ENCODE results near the gene GIGYF2.
A peak's percentile ranks its signal among the peaks of the same experiment; 100 is the strongest.

The GIGYF2 gene

GRCh38 chr2:232815569-232815968, 118.4 kb downstream of the GIGYF2 start:
- H3K27ac ChIP-seq (replicated peaks), result no peak overlapping the region
- H3K27me3 ChIP-seq (ENCODE audit: insufficient read depth, poor library complexity, severe bottlenecking), result no peaks in the 10 kb centered on the region
- H3K4me3 ChIP-seq (replicated peaks; ENCODE audit: insufficient read depth, low read length), result no peak overlapping the region
- DNase-seq (ENCODE audit: low read depth in 1 of 2, low spot score in 1 of 2), result no peak
- no peak for TF ChIP-seq SPI1 (IDR thresholded peaks at IDR 0.05; ENCODE audit: borderline replicate concordance, low read depth)
- TF ChIP-seq CTCF (IDR thresholded peaks at IDR 0.05; ENCODE audit: insufficient read depth, low read length), result no peak
- TF ChIP-seq GABPA (IDR thresholded peaks at IDR 0.05; ENCODE audit: low read depth), result no peak
- TF ChIP-seq, protein P1, sequence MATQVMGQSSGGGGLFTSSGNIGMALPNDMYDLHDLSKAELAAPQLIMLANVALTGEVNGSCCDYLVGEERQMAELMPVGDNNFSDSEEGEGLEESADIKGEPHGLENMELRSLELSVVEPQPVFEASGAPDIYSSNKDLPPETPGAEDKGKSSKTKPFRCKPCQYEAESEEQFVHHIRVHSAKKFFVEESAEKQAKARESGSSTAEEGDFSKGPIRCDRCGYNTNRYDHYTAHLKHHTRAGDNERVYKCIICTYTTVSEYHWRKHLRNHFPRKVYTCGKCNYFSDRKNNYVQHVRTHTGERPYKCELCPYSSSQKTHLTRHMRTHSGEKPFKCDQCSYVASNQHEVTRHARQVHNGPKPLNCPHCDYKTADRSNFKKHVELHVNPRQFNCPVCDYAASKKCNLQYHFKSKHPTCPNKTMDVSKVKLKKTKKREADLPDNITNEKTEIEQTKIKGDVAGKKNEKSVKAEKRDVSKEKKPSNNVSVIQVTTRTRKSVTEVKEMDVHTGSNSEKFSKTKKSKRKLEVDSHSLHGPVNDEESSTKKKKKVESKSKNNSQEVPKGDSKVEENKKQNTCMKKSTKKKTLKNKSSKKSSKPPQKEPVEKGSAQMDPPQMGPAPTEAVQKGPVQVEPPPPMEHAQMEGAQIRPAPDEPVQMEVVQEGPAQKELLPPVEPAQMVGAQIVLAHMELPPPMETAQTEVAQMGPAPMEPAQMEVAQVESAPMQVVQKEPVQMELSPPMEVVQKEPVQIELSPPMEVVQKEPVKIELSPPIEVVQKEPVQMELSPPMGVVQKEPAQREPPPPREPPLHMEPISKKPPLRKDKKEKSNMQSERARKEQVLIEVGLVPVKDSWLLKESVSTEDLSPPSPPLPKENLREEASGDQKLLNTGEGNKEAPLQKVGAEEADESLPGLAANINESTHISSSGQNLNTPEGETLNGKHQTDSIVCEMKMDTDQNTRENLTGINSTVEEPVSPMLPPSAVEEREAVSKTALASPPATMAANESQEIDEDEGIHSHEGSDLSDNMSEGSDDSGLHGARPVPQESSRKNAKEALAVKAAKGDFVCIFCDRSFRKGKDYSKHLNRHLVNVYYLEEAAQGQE (IDR thresholded peaks at IDR 0.05; ENCODE audit: insufficient replicate concordance, low read depth), result no peak
- no peak for TF ChIP-seq POLR2AphosphoS5 (IDR thresholded peaks at IDR 0.05; ENCODE audit: low read depth)

DNA sequence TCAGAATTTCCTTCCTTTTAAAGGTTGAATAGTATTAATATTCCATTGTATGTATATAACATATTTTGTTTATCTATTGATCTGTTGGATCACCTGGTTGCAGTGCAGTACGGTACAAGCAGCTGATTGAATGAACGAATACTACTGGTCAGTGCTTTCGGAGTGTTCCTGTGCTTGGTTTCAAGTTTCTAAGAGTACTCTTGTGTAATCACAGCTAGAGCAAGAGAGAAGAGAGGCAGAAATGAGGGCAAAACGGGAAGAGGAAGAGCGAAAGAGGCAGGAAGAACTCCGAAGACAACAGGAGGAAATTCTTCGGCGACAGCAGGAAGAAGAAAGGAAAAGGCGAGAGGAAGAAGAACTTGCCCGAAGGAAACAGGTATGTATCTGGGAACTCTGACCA, 119.5 kb downstream of the GIGYF2 start:
- Histone ChIP-seq H3K4me3 (replicated peaks; ENCODE audit: insufficient read depth, low read length) (no peak overlapping the region), H3K27me3 (ENCODE audit: insufficient read depth, poor library complexity, severe bottlenecking) (no peaks in the 10 kb centered on the region), H3K27ac (replicated peaks) (peak overlapping the region; percentile 22)
- peak; percentile 22 to 55 for DNase-seq (ENCODE audit: low read depth in 1 of 2, low spot score in 1 of 2)
- TF ChIP-seq, protein P1 (IDR thresholded peaks at IDR 0.05; ENCODE audit: insufficient replicate concordance, low read depth), result no peak
- peak; percentile 75; the same call in 1 of the 2 replicates for TF ChIP-seq SPI1 (IDR thresholded peaks at IDR 0.05; ENCODE audit: borderline replicate concordance, low read depth)
- TF ChIP-seq CTCF (IDR thresholded peaks at IDR 0.05; ENCODE audit: insufficient read depth, low read length), result no peak

DNA sequence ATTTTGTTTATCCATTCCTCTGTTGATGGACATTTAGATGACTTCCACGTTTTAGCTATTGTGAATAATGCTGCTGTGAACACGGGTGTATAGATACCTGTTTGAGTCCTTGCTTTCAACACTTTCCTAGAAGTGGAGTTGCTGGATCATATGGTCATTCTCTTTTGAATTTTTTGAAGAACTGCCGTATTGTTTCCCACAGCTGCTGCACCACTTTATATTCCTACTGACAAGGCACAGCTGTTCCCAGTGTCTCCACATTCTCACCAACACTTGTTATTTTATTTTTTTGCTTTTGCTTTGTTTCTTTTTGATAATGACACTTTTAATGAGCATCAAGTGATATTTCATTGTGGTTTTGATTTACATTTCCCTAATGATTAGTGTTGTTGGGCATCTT, 120.6 kb downstream of the GIGYF2 start:
- TF ChIP-seq GABPA (IDR thresholded peaks at IDR 0.05; ENCODE audit: low read depth) (no peak), SPI1 (IDR thresholded peaks at IDR 0.05; ENCODE audit: borderline replicate concordance, low read depth) (no peak), POLR2AphosphoS5 (IDR thresholded peaks at IDR 0.05; ENCODE audit: low read depth) (no peak), CTCF (IDR thresholded peaks at IDR 0.05; ENCODE audit: insufficient read depth, low read length) (no peak)
- TF ChIP-seq, protein P1 (IDR thresholded peaks at IDR 0.05; ENCODE audit: insufficient replicate concordance, low read depth), result no peak
- Histone ChIP-seq H3K27ac (replicated peaks) (no peak overlapping the region; the same call in 1 of the 2 replicates), H3K4me3 (replicated peaks; ENCODE audit: insufficient read depth, low read length) (no peak overlapping the region)

More for the DNA sequence above, 120.6 kb downstream of the GIGYF2 start:
- no peak for DNase-seq (ENCODE audit: low read depth in 1 of 2, low spot score in 1 of 2)
- no peaks in the 10 kb centered on the region for H3K27me3 ChIP-seq (ENCODE audit: insufficient read depth, poor library complexity, severe bottlenecking)
